ENCODE measurements around the gene MCCC2. TPM values are rescaled to one million over a fixed set of nuclear protein-coding genes. Genes with fewer than 3 reads are reported as not detected.

The MCCC2 gene
- total RNA-seq, 4 donors from 2014 or later, result 56.2 to 112 (median 89.2) TPM

GRCh38 chr5:71582945-71583584, 4.1 kb upstream of the MCCC2 start:
- no peak for DNase-seq
- 87 to 89% methylated on average over 4 of the region's 4 CpGs for WGBS, 2 donors
- intact Hi-C loops (cut with DNase I), result no loop called here
- no peak for TF ChIP-seq POLR2A (IDR thresholded peaks at IDR 0.05)
- TF ChIP-seq CTCF (IDR thresholded peaks at IDR 0.05), result no peak
- H3K27me3 ChIP-seq, result no peaks in the 10 kb centered on the region
- no peaks in the 10 kb centered on the region for H3K9me3 ChIP-seq
- no peaks in the 10 kb centered on the region for H3K36me3 ChIP-seq
- peaks cover 0 to 6% of the 10 kb centered on the region in 2 donors for H3K4me1 ChIP-seq
- no peak overlapping the region for H3K27ac ChIP-seq
- H3K4me3 ChIP-seq (replicated peaks in 1 of 3), result no peak overlapping the region

GRCh38 chr5:71586052-71586940, 844 bp upstream of the MCCC2 start:
- H3K4me3 ChIP-seq (replicated peaks in 1 of 3), result peak overlapping the region in 2 of 3 donors; percentile 38 to 87
- DNase-seq, result no peak
- H3K36me3 ChIP-seq, result no peaks in the 10 kb centered on the region
- TF ChIP-seq POLR2A (IDR thresholded peaks at IDR 0.05), result no peak
- H3K4me1 ChIP-seq, result peaks cover 7 to 32% of the 10 kb centered on the region in 2 donors
- intact Hi-C loops (cut with DNase I), result no loop called here
- 87 to 90% methylated on average over 22 of the region's 22 CpGs for WGBS, 2 donors
- H3K27ac ChIP-seq, result peak overlapping the region; percentile 51 to 95 (median 83)
- H3K27me3 ChIP-seq, result no peaks in the 10 kb centered on the region
- no peaks in the 10 kb centered on the region for H3K9me3 ChIP-seq

GRCh38 chr5:71587766-71588532, 809 bp downstream of the MCCC2 start:
- WGBS, 2 donors, result 70 to 73% methylated on average over 16 to 19 of the region's 19 CpGs
- Histone ChIP-seq H3K27ac (peak overlapping the region; percentile 51 to 95 (median 83)), H3K4me1 (peaks cover 7 to 32% of the 10 kb centered on the region in 2 donors), H3K36me3 (no peaks in the 10 kb centered on the region), H3K9me3 (no peaks in the 10 kb centered on the region), H3K4me3 (replicated peaks in 1 of 3) (peak overlapping the region; percentile 38 to 87 (median 44)), H3K27me3 (no peaks in the 10 kb centered on the region)
- intact Hi-C loops (cut with DNase I), result no loop called here
- DNase-seq, result peak in 1 of 2 donors; percentile 29
- TF ChIP-seq CTCF (IDR thresholded peaks at IDR 0.05) (no peak), POLR2A (IDR thresholded peaks at IDR 0.05) (no peak)

DNA sequence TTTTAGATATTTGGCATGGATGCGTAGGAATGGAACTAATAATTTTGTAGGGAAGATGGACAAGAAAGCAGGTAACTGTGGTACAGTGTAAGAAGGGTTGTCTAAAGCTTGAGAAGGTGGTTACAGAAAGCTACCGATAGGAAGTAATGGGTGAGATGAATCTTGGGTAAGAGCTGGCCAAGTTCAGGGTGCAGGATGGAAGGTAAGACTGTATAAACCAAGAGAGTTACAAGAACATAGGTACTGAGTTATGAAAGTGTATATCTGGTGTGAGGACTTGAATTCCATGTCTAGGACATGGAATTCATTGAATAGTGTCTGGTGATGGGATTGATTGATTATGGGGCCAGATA, 1.4 kb downstream of the MCCC2 start:
- no peaks in the 10 kb centered on the region for H3K9me3 ChIP-seq
- TF ChIP-seq CTCF (IDR thresholded peaks at IDR 0.05), result no peak
- DNase-seq, result no peak
- no peaks in the 10 kb centered on the region for H3K27me3 ChIP-seq
- no peak overlapping the region for H3K4me3 ChIP-seq (replicated peaks in 1 of 3)
- intact Hi-C loops (cut with DNase I), result no loop called here
- 93 to 96% methylated on average over 2 of the region's 2 CpGs for WGBS, 2 donors
- H3K27ac ChIP-seq, result no peak overlapping the region
- peaks cover 7 to 32% of the 10 kb centered on the region in 2 donors for H3K4me1 ChIP-seq
- H3K36me3 ChIP-seq, result no peaks in the 10 kb centered on the region

DNA sequence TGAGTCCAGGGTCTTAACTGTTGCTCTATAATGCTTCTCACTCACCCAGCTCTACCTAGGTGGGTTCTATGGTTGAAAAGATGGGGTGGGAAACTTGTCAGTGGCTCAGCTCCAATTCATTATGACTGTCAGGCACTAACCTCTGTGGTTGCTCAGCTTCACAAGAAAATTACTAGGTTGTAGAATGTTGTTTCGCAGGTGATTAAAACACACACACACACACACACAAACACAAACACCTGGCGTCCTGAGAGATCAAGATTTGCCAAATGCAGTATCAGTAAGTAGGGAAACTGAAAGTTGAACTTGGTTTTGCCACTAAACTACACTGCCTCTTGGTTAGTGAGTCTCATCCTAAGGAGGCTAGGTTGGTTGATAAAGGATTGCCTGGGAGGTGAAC, 2.8 kb downstream of the MCCC2 start:
- H3K4me3 ChIP-seq (replicated peaks in 1 of 3), result no peak overlapping the region
- no peak for TF ChIP-seq POLR2A (IDR thresholded peaks at IDR 0.05)
- WGBS, 2 donors, result 50 to 86% methylated on average over 2 of the region's 2 CpGs
- H3K36me3 ChIP-seq, result no peaks in the 10 kb centered on the region
- no peaks in the 10 kb centered on the region for H3K27me3 ChIP-seq
- no peak for DNase-seq
- intact Hi-C loops (cut with DNase I), result no loop called here
- peaks cover 7 to 32% of the 10 kb centered on the region in 2 donors for H3K4me1 ChIP-seq
- H3K27ac ChIP-seq, result no peak overlapping the region
- H3K9me3 ChIP-seq, result no peaks in the 10 kb centered on the region

All from thyroid gland (tissue), 4 donors.